Naive thymus-derived CD4-positive, alpha-beta T cell (primary cell): ENCODE data around the gene SLC17A1. TPM values are rescaled to one million over a fixed set of nuclear protein-coding genes. Genes with fewer than 3 reads are reported as not detected.

Source experiments
- ATAC-seq: fragments of 150-1000 bp; cut with Tn5 transposase; 2 replicates; pipeline ENCODE4 v1.10.0; 2021; ENCODE audit warnings: mild to moderate bottlenecking, moderate library complexity
- CTCF ChIA-PET: fragments of 350-600 bp; sonication (Branson Sonifier 250); formaldehyde crosslinking; loops from one replicate; lab custom pipeline; 2021; ENCODE audit warnings: antibody characterized with exemption; lab: Charles Lee
- POLR2A ChIA-PET: fragments of 350-600 bp; sonication (Branson Sonifier 250); formaldehyde crosslinking; loops from one replicate; lab custom pipeline; 2021; ENCODE audit warnings: antibody characterized with exemption, inconsistent platforms; lab: Charles Lee
- DNase-seq, 9 donors: peaks; one replicate each; pipeline versions ENCODE4 v3.0.0 to v3.0.0-alpha.2; 2020 to 2022; ENCODE audit warnings: mixed read lengths in 1 of 9
- H3K27ac ChIP-seq: one replicate; pipeline ENCODE4 v1.7.0; 2013; ENCODE audit warnings: mild to moderate bottlenecking, low read depth, low read length, moderate library complexity
- H3K27me3 ChIP-seq, 2 donors: one replicate each; pipeline ENCODE4 v1.7.0; 2013; ENCODE audit warnings: low read length in 2 of 2, mild to moderate bottlenecking in 2 of 2, moderate library complexity in 2 of 2; ENCODE audit not compliant: control insufficient read depth in 2 of 2, insufficient read depth in 2 of 2
- H3K36me3 ChIP-seq, 3 experiments: 1 replicate in 2 of 3; 2 replicates in 1 of 3; pipeline ENCODE4 v1.7.0; 2013; ENCODE audit warnings: low read length in 3 of 3, mild to moderate bottlenecking in 3 of 3, moderate library complexity in 1 of 3; ENCODE audit not compliant: insufficient read depth in 3 of 3, control insufficient read depth in 2 of 3
- H3K4me1 ChIP-seq, 2 donors: one replicate each; pipeline ENCODE4 v1.7.0; 2013; ENCODE audit warnings: low read length in 2 of 2, mild to moderate bottlenecking in 2 of 2, moderate library complexity in 1 of 2; ENCODE audit not compliant: control insufficient read depth in 2 of 2, insufficient read depth in 2 of 2
- H3K4me3 ChIP-seq: 2 replicates; pipeline ENCODE4 v1.7.0; 2013; ENCODE audit warnings: mild to moderate bottlenecking, low read length
- H3K9me3 ChIP-seq, 3 experiments: 1 replicate in 2 of 3; 2 replicates in 1 of 3; pipeline ENCODE4 v1.7.0; 2013; ENCODE audit warnings: low read length in 3 of 3; ENCODE audit not compliant: control insufficient read depth in 2 of 3
- H3K27ac Mint-ChIP-seq, 9 donors: one replicate each; pipeline ENCODE4 v1.8.0; 2020 to 2022; ENCODE audit warnings: mixed read lengths in 9 of 9, mild to moderate bottlenecking in 8 of 9, moderate library complexity in 5 of 9, inconsistent platforms in 2 of 9
- H3K27me3 Mint-ChIP-seq, 5 donors: one replicate each; pipeline ENCODE4 v1.8.0; 2021 to 2022; ENCODE audit warnings: mixed read lengths in 5 of 5, mild to moderate bottlenecking in 1 of 5
- H3K36me3 Mint-ChIP-seq, 5 donors: one replicate each; pipeline ENCODE4 v1.8.0; 2020 to 2022; ENCODE audit warnings: mixed read lengths in 5 of 5, mild to moderate bottlenecking in 3 of 5, inconsistent platforms in 1 of 5
- H3K4me1 Mint-ChIP-seq, 7 donors: one replicate each; pipeline ENCODE4 v1.8.0; 2020 to 2022; ENCODE audit warnings: mixed read lengths in 7 of 7, mild to moderate bottlenecking in 3 of 7, inconsistent platforms in 1 of 7
- H3K4me3 Mint-ChIP-seq, 10 donors: one replicate each; pipeline ENCODE4 v1.8.0; 2020 to 2022; ENCODE audit warnings: mild to moderate bottlenecking in 10 of 10, mixed read lengths in 10 of 10, moderate library complexity in 6 of 10, inconsistent platforms in 2 of 10
- H3K9me3 Mint-ChIP-seq, 11 donors: one replicate each; pipeline ENCODE4 v1.8.0; 2020 to 2022; ENCODE audit warnings: mixed read lengths in 11 of 11, mild to moderate bottlenecking in 4 of 11, inconsistent platforms in 1 of 11, moderate library complexity in 1 of 11
- intact Hi-C, 2 donors: fragments of 100-400 bp; cut with micrococcal nuclease; formaldehyde crosslinking; loops; one replicate each; pipeline ENCODE4 v1.15.1; 2023
- polyA plus RNA-seq, 2 donors: library from polyadenylated mRNA; unstranded; fragments of 300-500 nt; fragmentation: Illumina TruSeq; gene quantifications; one replicate each; pipeline ENCODE4 v1.2.3, GENCODE V29; 2021
- total RNA-seq, 6 experiments: library from RNA in 5 of 6; stranded (reverse) in 5 of 6; gene quantifications; 1 replicate in 5 of 6; 2 replicates in 1 of 6; pipeline ENCODE4 v1.2.3 and lab custom pipeline; 2021 to 2026

Gene SLC17A1
- total and polyA plus RNA-seq, 7 experiments from 2014 or later: not detected

GRCh38 chr6:25757936-25758642 lies 73.8 kb downstream of the SLC17A1 start:
- Histone ChIP-seq H3K36me3 (no peaks in the 10 kb centered on the region), H3K4me1 (no peaks in the 10 kb centered on the region), H3K27ac (no peak overlapping the region), H3K4me3 (no peak overlapping the region), H3K27me3 (no peaks in the 10 kb centered on the region), H3K9me3 (no peaks in the 10 kb centered on the region)
- Mint-ChIP-seq H3K4me1 (no peaks in the 10 kb centered on the region), H3K36me3 (no peaks in the 10 kb centered on the region), H3K9me3 (no peaks in the 10 kb centered on the region), H3K4me3 (no peak overlapping the region), H3K27ac (no peak overlapping the region), H3K27me3 (peaks cover 5 to 33% (median 13%) of the 10 kb centered on the region in 5 donors)
- POLR2A ChIA-PET: no interaction called here
- no peak for ATAC-seq
- intact Hi-C loops: no loop called here
- no peak for DNase-seq
- CTCF ChIA-PET: no interaction called here

DNA sequence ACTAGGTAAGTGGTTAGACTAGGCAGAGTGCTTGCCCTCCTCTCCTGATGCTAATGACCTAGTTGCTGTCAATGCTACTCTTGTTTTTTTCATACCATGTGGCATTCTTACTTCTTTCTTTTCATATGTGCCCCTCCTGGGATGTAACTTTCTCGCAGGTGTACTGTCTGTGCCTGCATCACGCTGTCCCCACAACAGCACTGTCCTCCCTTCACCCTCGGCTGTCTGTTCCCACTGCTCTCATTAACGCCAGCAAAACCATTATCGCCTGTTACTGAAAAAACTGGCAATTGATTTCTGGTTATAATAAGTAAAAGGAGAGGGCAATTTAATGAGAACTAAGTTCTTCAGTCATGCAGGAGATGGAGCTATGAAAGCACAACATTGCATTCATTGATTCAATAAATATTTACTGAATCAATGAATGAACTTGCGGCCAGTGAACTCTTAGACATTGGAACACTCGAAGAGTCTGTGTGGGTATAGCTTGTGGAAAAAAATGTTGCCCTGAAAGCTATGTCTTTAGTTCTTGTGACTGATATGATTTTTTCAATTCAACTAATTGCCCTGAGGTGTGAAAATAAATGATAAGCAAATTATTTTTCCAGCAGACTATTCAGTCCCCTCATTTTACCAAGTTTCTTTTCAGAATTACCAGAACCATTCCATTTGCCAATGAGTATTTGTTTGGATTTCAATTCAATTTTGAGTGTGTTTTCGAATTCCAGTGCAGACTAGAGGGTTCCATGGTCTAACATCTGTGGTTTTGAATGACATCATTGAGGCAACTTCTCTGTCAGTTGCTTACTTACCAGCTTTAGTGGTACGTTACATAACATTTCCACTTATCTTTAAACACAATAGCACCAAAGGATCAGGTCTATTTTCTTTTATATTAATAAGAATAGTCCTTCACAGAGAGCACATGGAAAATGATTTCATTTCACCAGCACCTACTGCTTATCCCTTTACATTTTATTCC lies 75.2 kb downstream of the SLC17A1 start:
- ChIA-PET POLR2A (no interaction called here), CTCF (no interaction called here)
- Histone ChIP-seq H3K27ac (no peak overlapping the region), H3K36me3 (no peaks in the 10 kb centered on the region), H3K4me3 (no peak overlapping the region), H3K27me3 (no peaks in the 10 kb centered on the region), H3K9me3 (no peaks in the 10 kb centered on the region), H3K4me1 (no peaks in the 10 kb centered on the region)
- Mint-ChIP-seq H3K4me3 (no peak overlapping the region), H3K4me1 (no peaks in the 10 kb centered on the region), H3K9me3 (no peaks in the 10 kb centered on the region), H3K36me3 (no peaks in the 10 kb centered on the region), H3K27me3 (peaks cover 5 to 33% (median 7%) of the 10 kb centered on the region in 5 donors), H3K27ac (no peak overlapping the region)
- no peak for DNase-seq
- ATAC-seq: no peak
- intact Hi-C loops: no loop called here

DNA sequence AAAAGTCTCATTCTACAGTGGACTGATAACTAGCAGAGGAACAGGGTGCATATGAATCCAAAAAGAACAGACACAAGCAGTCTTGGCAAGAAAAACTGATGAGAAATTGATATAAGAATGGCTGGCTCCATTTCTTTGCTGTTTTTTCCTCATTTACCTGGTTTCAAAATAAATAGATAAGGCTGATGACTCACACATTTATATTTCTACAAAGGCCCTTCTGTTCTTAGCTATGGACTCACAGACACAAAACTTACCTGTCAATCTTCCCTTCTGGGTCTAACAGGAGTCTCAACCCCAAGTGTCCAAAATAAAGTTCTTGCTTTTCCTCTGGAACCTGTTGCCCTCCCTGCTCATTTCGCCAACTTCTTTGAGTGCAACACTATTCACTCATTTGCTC lies 76.4 kb downstream of the SLC17A1 start:
- Histone ChIP-seq H3K9me3 (no peaks in the 10 kb centered on the region), H3K36me3 (no peaks in the 10 kb centered on the region), H3K4me3 (no peak overlapping the region), H3K4me1 (no peaks in the 10 kb centered on the region), H3K27me3 (no peaks in the 10 kb centered on the region), H3K27ac (no peak overlapping the region)
- ATAC-seq (no peak), DNase-seq (no peak)
- Mint-ChIP-seq H3K9me3 (no peaks in the 10 kb centered on the region), H3K36me3 (no peaks in the 10 kb centered on the region), H3K4me1 (no peaks in the 10 kb centered on the region), H3K27ac (no peak overlapping the region), H3K27me3 (peaks cover 5 to 31% (median 7%) of the 10 kb centered on the region in 5 donors), H3K4me3 (no peak overlapping the region)
- intact Hi-C loops: no loop called here
- ChIA-PET CTCF (no interaction called here), POLR2A (no interaction called here)

- CTCF ChIA-PET: no interaction called here
- no peaks in the 10 kb centered on the region for H3K36me3 ChIP-seq
- H3K27me3 ChIP-seq: no peaks in the 10 kb centered on the region
- no peak for DNase-seq
- Mint-ChIP-seq H3K27me3 (peaks cover 5 to 27% (median 7%) of the 10 kb centered on the region in 5 donors), H3K9me3 (no peaks in the 10 kb centered on the region), H3K27ac (no peak within 1 kb of the TSS), H3K4me3 (no peak within 1 kb of the TSS), H3K4me1 (no peaks in the 10 kb centered on the region), H3K36me3 (no peaks in the 10 kb centered on the region)
- H3K4me3 ChIP-seq: no peak within 1 kb of the TSS
- POLR2A ChIA-PET: no interaction called here
- ATAC-seq: no peak
- no peak within 1 kb of the TSS for H3K27ac ChIP-seq
- intact Hi-C loops: no loop called here
- no peaks in the 10 kb centered on the region for H3K9me3 ChIP-seq
- H3K4me1 ChIP-seq: no peaks in the 10 kb centered on the region
Observed at GRCh38 chr6:25754535-25754934, 77.3 kb downstream of the SLC17A1 start, which contains the start of gene SLC17A4. Gene SLC17A4, plus strand, starts transcription at chr6:25754742. Its CDS starts 7,221 bp downstream, at chr6:25761963.

GRCh38 chr6:25753079-25753478 lies 78.8 kb downstream of the SLC17A1 start:
- POLR2A ChIA-PET: no interaction called here
- H3K4me3 Mint-ChIP-seq: no peak overlapping the region
- no peaks in the 10 kb centered on the region for H3K4me1 ChIP-seq
- no peaks in the 10 kb centered on the region for H3K9me3 Mint-ChIP-seq
- no peaks in the 10 kb centered on the region for H3K36me3 Mint-ChIP-seq
- H3K9me3 ChIP-seq: no peaks in the 10 kb centered on the region
- intact Hi-C loops: no loop called here
- no peak for ATAC-seq
- peaks cover 0 to 18% (median 5%) of the 10 kb centered on the region in 5 donors for H3K27me3 Mint-ChIP-seq
- no peak overlapping the region for H3K4me3 ChIP-seq
- H3K27ac ChIP-seq: no peak overlapping the region
- H3K4me1 Mint-ChIP-seq: no peaks in the 10 kb centered on the region
- no peak for DNase-seq
- H3K27me3 ChIP-seq: no peaks in the 10 kb centered on the region
- no peaks in the 10 kb centered on the region for H3K36me3 ChIP-seq
- H3K27ac Mint-ChIP-seq: no peak overlapping the region
- CTCF ChIA-PET: no interaction called here

GRCh38 chr6:25750906-25751305 lies 80.9 kb downstream of the SLC17A1 start:
- Histone ChIP-seq H3K36me3 (no peaks in the 10 kb centered on the region), H3K4me3 (no peak overlapping the region), H3K4me1 (no peaks in the 10 kb centered on the region), H3K9me3 (no peaks in the 10 kb centered on the region), H3K27ac (no peak overlapping the region), H3K27me3 (no peaks in the 10 kb centered on the region)
- ChIA-PET CTCF (no interaction called here), POLR2A (no interaction called here)
- Mint-ChIP-seq H3K27ac (no peak overlapping the region), H3K27me3 (peaks cover 0 to 17% (median 5%) of the 10 kb centered on the region in 5 donors), H3K9me3 (peaks cover 0 to 2% (median 0%) of the 10 kb centered on the region in 11 donors), H3K4me1 (no peaks in the 10 kb centered on the region), H3K36me3 (no peaks in the 10 kb centered on the region), H3K4me3 (no peak overlapping the region)
- DNase-seq (no peak), ATAC-seq (no peak)
- intact Hi-C loops: no loop called here
